H1 (cell line): ENCODE measurements around the gene C9orf50. TPM values are rescaled to one million over a fixed set of nuclear protein-coding genes. Genes with fewer than 3 reads are reported as not detected.

Source experiments
- CTCF ChIA-PET: fragments of 300-600 bp; sonication (Branson Sonifier 250); formaldehyde crosslinking; loops from one replicate; lab custom pipeline; 2021; ENCODE audit not compliant: partially characterized antibody; lab: Charles Lee
- POLR2A ChIA-PET: fragments of 300-600 bp; sonication (Branson Sonifier 250); formaldehyde crosslinking; loops from one replicate; lab custom pipeline; 2021; ENCODE audit warnings: inconsistent platforms; ENCODE audit not compliant: partially characterized antibody; lab: Charles Lee
- DNase-seq, 2 experiments: peaks; one replicate each; pipeline versions ENCODE4 v3.0.0 to v3.0.0-alpha.2; 2010 to 2022; ENCODE audit warnings: low spot score in 2 of 2, low read depth in 1 of 2, mixed read lengths in 1 of 2
- FAIRE-seq: peaks from 2 replicates; lab custom pipeline; 2011; peaks lifted over from hg19 to GRCh38; lab: Jason Lieb, UNC
- H2AFZ ChIP-seq: 2 replicates; pipeline ENCODE4 v1.8.1; 2012; ENCODE audit warnings: low read length, inconsistent platforms
- H2AK5ac ChIP-seq: 2 replicates; pipeline ENCODE4 v1.6.1; 2013; ENCODE audit warnings: low read depth, low read length
- H2BK120ac ChIP-seq: replicated peaks from 2 replicates; pipeline ENCODE3; 2013; ENCODE audit warnings: low read depth, low read length, inconsistent platforms
- H2BK12ac ChIP-seq: 2 replicates; pipeline ENCODE4 v1.6.1; 2013; ENCODE audit warnings: low read depth, low read length
- H2BK15ac ChIP-seq: 2 replicates; pipeline ENCODE4 v1.6.1; 2013; ENCODE audit warnings: low read length
- H2BK20ac ChIP-seq: 2 replicates; pipeline ENCODE4 v1.6.1; 2013; ENCODE audit warnings: low read length
- H2BK5ac ChIP-seq: 2 replicates; pipeline ENCODE4 v1.6.1; 2013; ENCODE audit warnings: low read depth, low read length
- H3K14ac ChIP-seq: 2 replicates; pipeline ENCODE4 v1.6.1; 2013; ENCODE audit warnings: inconsistent platforms; ENCODE audit not compliant: insufficient read length
- H3K18ac ChIP-seq: 2 replicates; pipeline ENCODE4 v1.6.1; 2013; ENCODE audit warnings: low read length; ENCODE audit errors: extremely low read depth
- H3K23ac ChIP-seq: 2 replicates; pipeline ENCODE4 v1.6.1; 2013; ENCODE audit warnings: inconsistent platforms; ENCODE audit not compliant: insufficient read length
- H3K23me2 ChIP-seq: 2 replicates; pipeline ENCODE4 v1.6.1; 2013; ENCODE audit warnings: low read depth, low read length
- H3K27ac ChIP-seq: 2 replicates; pipeline ENCODE4 v1.6.1; 2011; ENCODE audit warnings: low read depth, low read length, inconsistent platforms
- H3K27me3 ChIP-seq, 4 experiments: replicated peaks in 1 of 4; 1 replicate in 1 of 4; 2 replicates in 3 of 4; pipeline versions ENCODE4 v1.6.1 to v1.8.1; 2011 to 2013; ENCODE audit warnings: low read length in 3 of 4, mild to moderate bottlenecking in 3 of 4, inconsistent platforms in 2 of 4, mixed read lengths in 2 of 4, moderate library complexity in 1 of 4; ENCODE audit not compliant: control insufficient read depth in 3 of 4, insufficient read depth in 3 of 4; ENCODE audit errors: extremely low read depth in 1 of 4
- H3K36me3 ChIP-seq, 4 experiments: 2 replicates each; pipeline versions ENCODE4 v1.6.1 to v1.8.1; 2011 to 2013; ENCODE audit warnings: mild to moderate bottlenecking in 4 of 4, low read length in 3 of 4, moderate library complexity in 2 of 4, control low read depth in 1 of 4, inconsistent platforms in 1 of 4; ENCODE audit not compliant: insufficient read depth in 4 of 4, control insufficient read depth in 2 of 4
- H3K4ac ChIP-seq: replicated peaks from 2 replicates; pipeline ENCODE3; 2013; ENCODE audit warnings: low read length, low read depth, mixed read lengths, inconsistent platforms; ENCODE audit not compliant: insufficient read length
- H3K4me1 ChIP-seq, 4 experiments: replicated peaks in 1 of 4; 1 replicate in 1 of 4; 2 replicates in 3 of 4; pipeline versions ENCODE4 v1.6.1 to v1.8.1; 2011 to 2013; ENCODE audit warnings: low read length in 3 of 4, inconsistent platforms in 2 of 4, mixed read lengths in 1 of 4; ENCODE audit not compliant: insufficient read depth in 4 of 4, control insufficient read depth in 3 of 4
- H3K4me2 ChIP-seq, 2 experiments: 2 replicates each; pipeline versions ENCODE4 v1.6.1 to v1.8.1; 2011 to 2013; ENCODE audit warnings: low read depth in 2 of 2, low read length in 2 of 2, control low read depth in 1 of 2, inconsistent platforms in 1 of 2, mild to moderate bottlenecking in 1 of 2; ENCODE audit not compliant: insufficient read depth in 1 of 2
- H3K4me3 ChIP-seq, 4 experiments: fragments of 200-600, 300-600 bp in 1 of 4; sonication (generic), shearing (Covaris generic), sonication (Bioruptor Twin) in 1 of 4; 2 replicates each; pipeline versions ENCODE4 v1.5.1 to v1.8.1; 2011 to 2016; ENCODE audit warnings: low read length in 4 of 4, low read depth in 3 of 4, control low read depth in 2 of 4, inconsistent platforms in 2 of 4, mild to moderate bottlenecking in 2 of 4, mixed read lengths in 1 of 4, moderate library complexity in 1 of 4; ENCODE audit not compliant: insufficient read depth in 2 of 4; ENCODE audit errors: extremely low read depth in 1 of 4
- H3K56ac ChIP-seq: replicated peaks from 2 replicates; pipeline ENCODE3; 2013; ENCODE audit warnings: low read depth, mild to moderate bottlenecking, mixed read lengths, low read length, inconsistent platforms; ENCODE audit not compliant: insufficient read length
- H3K79me1 ChIP-seq: 2 replicates; pipeline ENCODE4 v1.6.1; 2013; ENCODE audit warnings: low read depth, low read length, control low read depth
- H3K79me2 ChIP-seq, 2 experiments: 2 replicates each; pipeline versions ENCODE4 v1.6.1 to v1.8.1; 2012 to 2013; ENCODE audit warnings: low read length in 2 of 2, mild to moderate bottlenecking in 2 of 2, inconsistent platforms in 1 of 2; ENCODE audit not compliant: insufficient read depth in 2 of 2, control insufficient read depth in 1 of 2
- H3K9ac ChIP-seq, 4 experiments: replicated peaks in 1 of 4; 1 replicate in 1 of 4; 2 replicates in 3 of 4; pipeline versions ENCODE4 v1.6.1 to v1.8.1; 2011 to 2013; ENCODE audit warnings: low read depth in 3 of 4, low read length in 3 of 4, control low read depth in 2 of 4, mild to moderate bottlenecking in 2 of 4, moderate library complexity in 2 of 4, inconsistent platforms in 1 of 4; ENCODE audit errors: extremely low read depth in 1 of 4
- H3K9me3 ChIP-seq, 2 experiments: 2 replicates each; pipeline versions ENCODE4 v1.6.1 to v1.8.1; 2012 to 2013; ENCODE audit warnings: mild to moderate bottlenecking in 2 of 2, moderate library complexity in 2 of 2, control low read depth in 1 of 2, inconsistent platforms in 1 of 2, low read depth in 1 of 2, low read length in 1 of 2, mixed read lengths in 1 of 2; ENCODE audit not compliant: insufficient read depth in 2 of 2
- H4K20me1 ChIP-seq, 2 experiments: replicated peaks in 1 of 2; 2 replicates each; pipeline versions ENCODE3 to v1.8.1; 2011 to 2013; ENCODE audit warnings: inconsistent platforms in 2 of 2, low read length in 2 of 2, mild to moderate bottlenecking in 1 of 2; ENCODE audit not compliant: insufficient read depth in 2 of 2, control insufficient read depth in 1 of 2
- H4K5ac ChIP-seq: 2 replicates; pipeline ENCODE4 v1.6.1; 2013; ENCODE audit warnings: low read length, low read depth, mixed read lengths, inconsistent platforms; ENCODE audit not compliant: insufficient read length
- H4K8ac ChIP-seq: 2 replicates; pipeline ENCODE4 v1.8.0; 2013; ENCODE audit warnings: mild to moderate bottlenecking, moderate library complexity, low read length, inconsistent platforms; ENCODE audit not compliant: insufficient read depth; ENCODE audit errors: extremely low read depth
- H4K91ac ChIP-seq: replicated peaks from 2 replicates; pipeline ENCODE3; 2013; ENCODE audit warnings: low read length, mixed read lengths, inconsistent platforms; ENCODE audit not compliant: insufficient read length
- CHD1 ChIP-seq: IDR thresholded peaks from 2 replicates; pipeline ENCODE4 v1.6.1; 2012; ENCODE audit warnings: low read depth, low read length, improper control_type of control experiment
- CTCF ChIP-seq, 3 experiments: IDR thresholded peaks; 1 replicate in 2 of 3; 2 replicates in 1 of 3; pipeline versions ENCODE4 v1.5.1 to v1.6.1; 2011; ENCODE audit warnings: low read length in 3 of 3, mild to moderate bottlenecking in 3 of 3, inconsistent platforms in 2 of 3, low read depth in 1 of 3, moderate library complexity in 1 of 3; ENCODE audit not compliant: insufficient read depth in 1 of 3; ENCODE audit errors: control extremely low read depth in 1 of 3
- E2F6 ChIP-seq: IDR thresholded peaks from 2 replicates; pipeline ENCODE4 v1.6.1; 2012; ENCODE audit warnings: inconsistent platforms
- EZH2 ChIP-seq: fragments of 200-600 bp; sonication (generic); IDR thresholded peaks from 2 replicates; pipeline ENCODE4 v1.7.1; 2012; ENCODE audit warnings: low read depth, mild to moderate bottlenecking, moderate library complexity, low read length, inconsistent platforms; ENCODE audit not compliant: severe bottlenecking
- FOSL1 ChIP-seq: IDR thresholded peaks from 2 replicates; pipeline ENCODE4 v1.6.1; 2011; ENCODE audit warnings: mild to moderate bottlenecking, low read depth, low read length, moderate library complexity; ENCODE audit not compliant: insufficient read depth
- RNF2 ChIP-seq: fragments of 200-900, 300-1000 bp; sonication (generic); IDR thresholded peaks from 2 replicates; pipeline ENCODE4 v1.7.1; 2016; ENCODE audit warnings: borderline replicate concordance, low read depth, mild to moderate bottlenecking, antibody characterized with exemption, low read length; ENCODE audit not compliant: poor library complexity, severe bottlenecking; ENCODE audit errors: missing control alignments
- USF2 ChIP-seq: IDR thresholded peaks from 2 replicates; pipeline ENCODE4 v1.6.1; 2011; ENCODE audit warnings: low read length, improper control_type of control experiment
- WGBS, 2 experiments: shearing (Covaris generic) in 1 of 2; methylation state at CpG; one replicate each; pipeline versions ENCODE4 v1.1.6 to v1.1.7; 2013 to 2015; ENCODE audit warnings: low lambda C conversion rate in 2 of 2, mixed read lengths in 2 of 2, inconsistent platforms in 1 of 2, low coverage in 1 of 2, missing lambda C conversion rate in 1 of 2; ENCODE audit not compliant: insufficient replicate concordance in 2 of 2, insufficient coverage in 1 of 2, insufficient read length in 1 of 2; ENCODE audit errors: extremely low coverage in 1 of 2, missing lambda C conversion rate in 1 of 2; 5-methylcytosine and 5-hydroxymethylcytosine counted together
- polyA plus RNA-seq, 7 experiments: library from polyadenylated mRNA; depleted of rRNA in 3 of 7; stranded (reverse) in 5 of 7; unstranded in 2 of 7; fragments of >200 nt in 5 of 7; fragments of 200-250 nt in 2 of 7; gene quantifications; 1 replicate in 5 of 7; 2 replicates in 1 of 7; 4 replicates in 1 of 7; pipeline versions ENCODE4 v1.2.1 to v1.2.3, GENCODE V29; 2011 to 2013; ENCODE audit warnings: missing spikeins in 2 of 7, mixed read lengths in 2 of 7
- total RNA-seq: library from RNA; stranded (reverse); fragmentation: NEBNext Ultra II Directional; extraction: Animal tissue kit (Norgen Biotek cat#: 25700); gene quantifications from 2 replicates; pipeline ENCODE4 v1.2.1, GENCODE V29; 2021

C9orf50 gene
- total and polyA plus RNA-seq, 2 of the 8 experiments (the other 6 are each of a cell fraction or from before 2014, with no cell fraction given) = not detected

- Histone ChIP-seq H4K8ac (no peak overlapping the region), H2AFZ (no peak overlapping the region), H3K9me3 (peaks cover 0 to 3% of the 10 kb centered on the region in 2 experiments; a peak in 1 of 4 replicates), H3K4me3 (no peak overlapping the region), H3K4ac (no peak overlapping the region), H3K79me2 (no peaks in the 10 kb centered on the region), H3K4me2 (no peak overlapping the region), H3K56ac (no peak overlapping the region), H2AK5ac (peak overlapping the region; percentile 56; the same call in 1 of the 2 replicates), H3K27ac (no peak overlapping the region), H3K4me1 (peaks cover 7 to 28% (median 17%) of the 10 kb centered on the region in 4 experiments), H2BK12ac (peak overlapping the region; percentile 88), H3K9ac (0 out of 7 replicates have a peak overlapping the region, but pooled peaks of 1 of the 4 experiments have one; percentile 7), H2BK15ac (peak overlapping the region; percentile 31), H2BK20ac (0 out of 2 replicates have a peak overlapping the region, but pooled peaks have one; percentile 21), H4K20me1 (peaks cover 0 to 6% of the 10 kb centered on the region in 2 experiments), H3K23me2 (peaks cover 18% of the 10 kb centered on the region), H3K23ac (no peak overlapping the region), H3K18ac (no peak overlapping the region), H2BK5ac (0 out of 2 replicates have a peak overlapping the region, but pooled peaks have one; percentile 3), H4K91ac (no peak overlapping the region), H3K14ac (no peak overlapping the region), H4K5ac (no peak overlapping the region), H2BK120ac (no peak overlapping the region), H3K27me3 (peaks cover 0 to 5% (median 1%) of the 10 kb centered on the region in 4 experiments; a peak in 2 of 7 replicates), H3K36me3 (no peaks in the 10 kb centered on the region), H3K79me1 (no peaks in the 10 kb centered on the region)
- POLR2A ChIA-PET = interaction anchor here (0.7 to 2.3 kb wide), 6 partner anchors 9 to 394 kb away, joined by 3 to 7 read pairs (median 3); partner anchors contain the start of gene IER5L
- no peak for FAIRE-seq
- CTCF ChIA-PET = interaction anchor here (0.8 to 7.2 kb wide), 8 partner anchors 9 to 398 kb away, joined by 3 to 37 read pairs (median 6); no protein-coding TSS in a partner anchor
- 94% methylated on average over 7 of the region's 7 CpGs; no CpG with 5 or more reads in 1 of the 2 experiments for WGBS, 2 experiments
- no peak for DNase-seq
- no peak for TF ChIP-seq FOSL1
- TF ChIP-seq E2F6 = no peak
- no peak for TF ChIP-seq USF2
- no peak for TF ChIP-seq CTCF (IDR thresholded peaks at IDR 0.05; ENCODE audit: control extremely low read depth in 1 of 3, insufficient read depth in 1 of 3, low read depth in 1 of 3, low read length in 3 of 3)
- TF ChIP-seq RNF2 = no peak
- TF ChIP-seq CHD1 = no peak
- TF ChIP-seq EZH2 = no peak
Measured at GRCh38 chr9:129572052-129572425, 48.9 kb downstream of the C9orf50 start.
